GM21529 (cell line): ENCODE measurements around the gene KCNIP1.

Source experiments
- ATAC-seq: cut with Tn5 transposase; IDR thresholded peaks from one replicate; pipeline ENCODE4 v1.9.1; 2021; ENCODE audit not compliant: unreplicated experiment

KCNIP1 gene

GRCh38 chr5:170640731-170641588, 137.1 kb downstream of the KCNIP1 start:
- ATAC-seq, result no peak

- ATAC-seq, result no peak
Observed at GRCh38 chr5:170641589-170642031, 137.8 kb downstream of the KCNIP1 start.

GRCh38 chr5:170642066-170642735, 138.4 kb downstream of the KCNIP1 start:
- no peak for ATAC-seq

- ATAC-seq, result no peak
Observed at GRCh38 chr5:170642776-170643436, 139.1 kb downstream of the KCNIP1 start.

GRCh38 chr5:170643591-170643990, 139.8 kb downstream of the KCNIP1 start:
- no peak for ATAC-seq

GRCh38 chr5:170644501-170644900, 140.7 kb downstream of the KCNIP1 start:
- ATAC-seq, result no peak

GRCh38 chr5:170648541-170648940, 144.7 kb downstream of the KCNIP1 start:
- ATAC-seq, result no peak

- ATAC-seq, result no peak
Observed at GRCh38 chr5:170650850-170651249, 147.0 kb downstream of the KCNIP1 start.

GRCh38 chr5:170651604-170652277, 147.9 kb downstream of the KCNIP1 start:
- no peak for ATAC-seq

- no peak for ATAC-seq
Observed at GRCh38 chr5:170655476-170655875, 151.7 kb downstream of the KCNIP1 start.

- no peak for ATAC-seq
Observed at GRCh38 chr5:170655920-170656319, 152.1 kb downstream of the KCNIP1 start.

- ATAC-seq, result no peak
Observed at GRCh38 chr5:170656346-170656745, 152.5 kb downstream of the KCNIP1 start.

- no peak for ATAC-seq
Observed at GRCh38 chr5:170660531-170660930, 156.7 kb downstream of the KCNIP1 start.

- ATAC-seq, result peak; percentile 59
Observed at GRCh38 chr5:170662966-170663365, 159.1 kb downstream of the KCNIP1 start.

GRCh38 chr5:170678811-170679210, 175.0 kb downstream of the KCNIP1 start:
- no peak for ATAC-seq

GRCh38 chr5:170681013-170681433, 177.2 kb downstream of the KCNIP1 start:
- ATAC-seq, result peak; percentile 64

GRCh38 chr5:170691657-170692056, 187.8 kb downstream of the KCNIP1 start:
- ATAC-seq, result no peak

- ATAC-seq, result no peak
Observed at GRCh38 chr5:170693701-170694100, 189.9 kb downstream of the KCNIP1 start.

GRCh38 chr5:170694911-170695310, 191.1 kb downstream of the KCNIP1 start:
- no peak for ATAC-seq

- no peak for ATAC-seq
Observed at GRCh38 chr5:170697031-170697430, 193.2 kb downstream of the KCNIP1 start.

GRCh38 chr5:170700503-170700902, 196.7 kb downstream of the KCNIP1 start:
- ATAC-seq, result no peak
